ENCODE measurements around the gene IL17F.
"Not testable (repeated sequence)": the region's sequence is repeated elsewhere in the genome, so short reads cannot be mapped to it uniquely, and the experiment has no call there.

Gene IL17F

GRCh38 chr6:52245425-52245824 lies 1.1 kb upstream of the IL17F start:
- no peak for DNase-seq (ENCODE audit: low read depth in 2 of 2)

GRCh38 chr6:52243282-52243893 lies 912 bp downstream of the IL17F start:
- DNase-seq (ENCODE audit: low read depth in 2 of 2) = no peak

GRCh38 chr6:52241819-52242218 lies 2.5 kb downstream of the IL17F start:
- DNase-seq (ENCODE audit: low read depth in 2 of 2) = no peak

- no peak for DNase-seq (ENCODE audit: low read depth in 2 of 2)
Observed at GRCh38 chr6:52233975-52234823, 10.1 kb downstream of the IL17F start.

GRCh38 chr6:52233005-52233404 lies 11.3 kb downstream of the IL17F start:
- no peak for DNase-seq (ENCODE audit: low read depth in 2 of 2)

- DNase-seq (ENCODE audit: low read depth in 2 of 2) = no peak
Observed at GRCh38 chr6:52231406-52232127, 12.7 kb downstream of the IL17F start.

GRCh38 chr6:52230685-52231084 lies 13.6 kb downstream of the IL17F start:
- no peak for DNase-seq (ENCODE audit: low read depth in 2 of 2)

GRCh38 chr6:52227495-52227894 lies 16.8 kb downstream of the IL17F start:
- no peak for DNase-seq (ENCODE audit: low read depth in 2 of 2)

GRCh38 chr6:52221302-52221701 lies 23.0 kb downstream of the IL17F start:
- DNase-seq (ENCODE audit: low read depth in 2 of 2) = no peak

GRCh38 chr6:52217761-52218160 lies 26.5 kb downstream of the IL17F start:
- DNase-seq (ENCODE audit: low read depth in 2 of 2) = no peak

- no peak for DNase-seq (ENCODE audit: low read depth in 2 of 2)
Observed at GRCh38 chr6:52216932-52217575, 27.2 kb downstream of the IL17F start.

- DNase-seq (ENCODE audit: low read depth in 2 of 2) = no peak
Observed at GRCh38 chr6:52215787-52216186, 28.5 kb downstream of the IL17F start.

- DNase-seq (ENCODE audit: low read depth in 2 of 2) = no peak
Observed at GRCh38 chr6:52213127-52213526, 31.2 kb downstream of the IL17F start.

- no peak for DNase-seq (ENCODE audit: low read depth in 2 of 2)
Observed at GRCh38 chr6:52210227-52210626, 34.1 kb downstream of the IL17F start.

GRCh38 chr6:52209770-52210169 lies 34.5 kb downstream of the IL17F start:
- DNase-seq (ENCODE audit: low read depth in 2 of 2) = no peak

GRCh38 chr6:52208612-52209011 lies 35.7 kb downstream of the IL17F start:
- DNase-seq (ENCODE audit: low read depth in 2 of 2) = no peak

GRCh38 chr6:52207066-52207465 lies 37.2 kb downstream of the IL17F start:
- DNase-seq (ENCODE audit: low read depth in 2 of 2) = no peak

- DNase-seq (ENCODE audit: low read depth in 2 of 2) = no peak
Observed at GRCh38 chr6:52201493-52201892, 42.8 kb downstream of the IL17F start.

GRCh38 chr6:52201046-52201445 lies 43.3 kb downstream of the IL17F start:
- DNase-seq (ENCODE audit: low read depth in 2 of 2) = no peak

GRCh38 chr6:52200088-52200487 lies 44.2 kb downstream of the IL17F start:
- DNase-seq (ENCODE audit: low read depth in 2 of 2) = not testable (repeated sequence)

- DNase-seq (ENCODE audit: low read depth in 2 of 2) = no peak
Observed at GRCh38 chr6:52195886-52196285, 48.4 kb downstream of the IL17F start.

- no peak for DNase-seq (ENCODE audit: low read depth in 2 of 2)
Observed at GRCh38 chr6:52191824-52192223, 52.5 kb downstream of the IL17F start.

All from stimulated activated CD4-positive, alpha-beta T cell treated with anti-CD3 and anti-CD28 coated beads, Interleukin-1b, Interleukin-23, amount 100 ng/mL, for 1 hour (primary cell).